ENCODE measurements around the gene IL5RA. TPM values are rescaled to one million over a fixed set of nuclear protein-coding genes. Genes with fewer than 3 reads are reported as not detected.

IL5RA gene
- total RNA-seq, 3 donors from 2014 or later: 0.14 to 0.57 (median 0.24) TPM

- ATAC-seq (no peak), DNase-seq (no peak)
- TF ChIP-seq CTCF (IDR thresholded peaks at IDR 0.05): no peak
- intact Hi-C loops (cut with DNase I, micrococcal nuclease): no loop called here
- Histone ChIP-seq H3K36me3 (ENCODE audit: low read depth) (no peaks in the 10 kb centered on the region), H3K9me3 (no peaks in the 10 kb centered on the region), H3K4me1 (ENCODE audit: low read depth) (no peaks in the 10 kb centered on the region), H3K4me3 (no peak overlapping the region)
Observed at GRCh38 chr3:3066378-3066777, 43.8 kb downstream of the IL5RA start.

DNA sequence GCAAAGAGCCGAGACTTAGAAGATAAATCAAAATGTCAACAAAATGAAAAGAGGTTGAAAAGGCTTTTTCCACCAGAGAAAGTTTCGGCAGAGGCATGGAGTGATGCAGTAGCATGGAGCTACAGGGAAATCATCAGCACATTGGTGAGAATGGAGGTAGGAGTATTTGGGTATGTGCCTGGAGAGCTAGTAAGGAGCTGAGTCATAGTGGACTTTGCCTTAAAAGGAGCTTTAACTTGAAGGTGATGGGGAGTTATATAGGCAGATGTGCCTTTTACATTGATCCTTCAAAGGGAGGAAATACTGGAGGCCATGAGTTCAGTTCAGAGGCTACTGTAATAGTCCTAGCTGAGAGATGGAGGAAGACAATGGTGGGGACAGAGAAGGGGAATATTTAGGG lies 44.3 kb downstream of the IL5RA start:
- no peak for ATAC-seq
- DNase-seq: no peak
- no peak for TF ChIP-seq CTCF (IDR thresholded peaks at IDR 0.05)
- H3K36me3 ChIP-seq (ENCODE audit: low read depth): no peaks in the 10 kb centered on the region
- no peaks in the 10 kb centered on the region for H3K9me3 ChIP-seq
- intact Hi-C loops (cut with DNase I, micrococcal nuclease): no loop called here
- no peak overlapping the region for H3K4me3 ChIP-seq
- no peaks in the 10 kb centered on the region for H3K4me1 ChIP-seq (ENCODE audit: low read depth)

DNA sequence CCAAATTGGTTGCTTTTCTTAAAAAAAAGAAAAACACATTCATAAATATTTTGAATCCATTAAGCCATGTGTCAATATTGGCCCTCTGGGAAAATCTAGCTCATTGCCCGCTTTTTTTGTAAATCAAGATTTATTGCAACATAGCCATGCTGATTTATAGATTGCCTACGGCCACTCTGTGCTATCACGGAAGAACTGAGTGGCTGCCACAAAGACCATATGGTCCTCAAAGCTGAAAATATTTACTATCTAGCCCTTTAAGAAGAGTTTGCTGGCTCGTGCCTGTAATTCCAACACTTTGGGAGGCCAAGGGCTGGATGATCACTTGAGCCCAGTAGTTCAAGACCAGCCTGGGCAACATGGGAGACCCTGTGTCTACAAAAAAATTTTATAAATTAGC lies 45.9 kb downstream of the IL5RA start:
- intact Hi-C loops (cut with DNase I, micrococcal nuclease): no loop called here
- ATAC-seq (no peak), DNase-seq (no peak)
- no peaks in the 10 kb centered on the region for H3K4me1 ChIP-seq (ENCODE audit: low read depth)
- H3K9me3 ChIP-seq: no peaks in the 10 kb centered on the region
- no peaks in the 10 kb centered on the region for H3K36me3 ChIP-seq (ENCODE audit: low read depth)
- no peak overlapping the region for H3K4me3 ChIP-seq
- TF ChIP-seq CTCF (IDR thresholded peaks at IDR 0.05): no peak

GRCh38 chr3:3059645-3060044 lies 50.5 kb downstream of the IL5RA start:
- no peak for TF ChIP-seq CTCF (IDR thresholded peaks at IDR 0.05)
- Histone ChIP-seq H3K9me3 (no peaks in the 10 kb centered on the region), H3K4me3 (no peak overlapping the region), H3K4me1 (ENCODE audit: low read depth) (no peaks in the 10 kb centered on the region), H3K36me3 (ENCODE audit: low read depth) (no peaks in the 10 kb centered on the region)
- no peak for DNase-seq
- intact Hi-C loops (cut with DNase I, micrococcal nuclease): no loop called here
- no peak for ATAC-seq

GRCh38 chr3:3053974-3054373 lies 56.2 kb downstream of the IL5RA start:
- Histone ChIP-seq H3K4me1 (ENCODE audit: low read depth) (no peaks in the 10 kb centered on the region), H3K4me3 (no peak overlapping the region), H3K36me3 (ENCODE audit: low read depth) (no peaks in the 10 kb centered on the region), H3K9me3 (no peaks in the 10 kb centered on the region)
- ATAC-seq (no peak), DNase-seq (no peak)
- intact Hi-C loops (cut with DNase I, micrococcal nuclease): no loop called here
- TF ChIP-seq CTCF (IDR thresholded peaks at IDR 0.05): no peak
